AG04450 (cell line): ENCODE measurements around the gene CHD9. TPM values are rescaled to one million over a fixed set of nuclear protein-coding genes. Genes with fewer than 3 reads are reported as not detected.

Experiments
- CTCF ChIA-PET: fragments of 300-600, 350-600 bp; formaldehyde crosslinking; extraction: SDS; loops from one replicate; lab custom pipeline; 2022; ENCODE audit warnings: antibody characterized with exemption, inconsistent platforms; lab: Charles Lee
- POLR2A ChIA-PET: fragments of 350-600 bp; formaldehyde crosslinking; extraction: SDS; loops from one replicate; lab custom pipeline; 2021; ENCODE audit warnings: antibody characterized with exemption, inconsistent platforms; lab: Yijun Ruan, JAX
- DNase-seq: peaks from one replicate; pipeline ENCODE4 v3.0.0-alpha.2; 2011; ENCODE audit warnings: low read depth, low spot score
- H3K27ac ChIP-seq: one replicate; pipeline ENCODE4 v1.5.1; 2012; ENCODE audit warnings: low read depth, low read length, control low read depth
- H3K27me3 ChIP-seq: one replicate; pipeline ENCODE4 v1.6.0; 2012; ENCODE audit warnings: low read length; ENCODE audit not compliant: control insufficient read depth, insufficient read depth
- H3K4me3 ChIP-seq: 2 replicates; pipeline ENCODE4 v1.5.1; 2011; ENCODE audit warnings: mild to moderate bottlenecking, low read depth, low read length, control low read depth
- H3K9me3 ChIP-seq: 2 replicates; pipeline ENCODE4 v1.5.1; 2012; ENCODE audit warnings: low read length; ENCODE audit not compliant: control insufficient read depth, insufficient read depth
- polyA plus RNA-seq: library from polyadenylated mRNA; depleted of rRNA; stranded (reverse); fragments of >200 nt; gene quantifications from 2 replicates; pipeline ENCODE4 v1.2.3, GENCODE V29; 2011
- TF ChIP-seq, protein P1 (sequence below): IDR thresholded peaks from 2 replicates; pipeline ENCODE4 v1.5.1; 2011; ENCODE audit warnings: low read depth, low read length, control low read depth, inconsistent platforms

Gene CHD9
- polyA plus RNA-seq, 1 experiment = 42.6 TPM

DNA sequence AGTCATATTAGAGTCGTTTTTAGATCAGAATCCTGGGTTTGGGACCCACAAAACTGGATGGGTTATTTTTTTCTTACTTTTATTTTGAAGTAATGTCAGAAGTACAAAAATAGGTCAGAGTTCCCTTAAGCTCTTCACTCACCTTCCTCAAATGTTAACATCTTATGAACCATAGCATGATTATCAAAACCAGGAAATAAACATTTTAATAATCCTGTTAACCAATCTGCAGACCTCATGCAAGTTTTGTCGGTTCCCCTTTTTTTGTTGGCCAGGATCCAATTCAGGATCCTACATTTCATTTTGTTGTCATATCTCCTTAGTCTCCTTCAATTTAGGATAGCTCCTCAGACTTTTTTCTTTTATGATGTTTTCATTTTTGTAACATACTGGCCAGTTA lies 162.0 kb downstream of the CHD9 start:
- no peak overlapping the region for H3K27ac ChIP-seq
- POLR2A ChIA-PET = no interaction called here
- CTCF ChIA-PET = interaction anchor here (0.8 to 1.1 kb wide), 2 partner anchors 8 to 57 kb away, joined by 3 to 7 read pairs; no protein-coding TSS in a partner anchor
- no peaks in the 10 kb centered on the region for H3K27me3 ChIP-seq
- no peak for DNase-seq
- no peak overlapping the region for H3K4me3 ChIP-seq
- H3K9me3 ChIP-seq = no peaks in the 10 kb centered on the region
- TF ChIP-seq, protein P1, sequence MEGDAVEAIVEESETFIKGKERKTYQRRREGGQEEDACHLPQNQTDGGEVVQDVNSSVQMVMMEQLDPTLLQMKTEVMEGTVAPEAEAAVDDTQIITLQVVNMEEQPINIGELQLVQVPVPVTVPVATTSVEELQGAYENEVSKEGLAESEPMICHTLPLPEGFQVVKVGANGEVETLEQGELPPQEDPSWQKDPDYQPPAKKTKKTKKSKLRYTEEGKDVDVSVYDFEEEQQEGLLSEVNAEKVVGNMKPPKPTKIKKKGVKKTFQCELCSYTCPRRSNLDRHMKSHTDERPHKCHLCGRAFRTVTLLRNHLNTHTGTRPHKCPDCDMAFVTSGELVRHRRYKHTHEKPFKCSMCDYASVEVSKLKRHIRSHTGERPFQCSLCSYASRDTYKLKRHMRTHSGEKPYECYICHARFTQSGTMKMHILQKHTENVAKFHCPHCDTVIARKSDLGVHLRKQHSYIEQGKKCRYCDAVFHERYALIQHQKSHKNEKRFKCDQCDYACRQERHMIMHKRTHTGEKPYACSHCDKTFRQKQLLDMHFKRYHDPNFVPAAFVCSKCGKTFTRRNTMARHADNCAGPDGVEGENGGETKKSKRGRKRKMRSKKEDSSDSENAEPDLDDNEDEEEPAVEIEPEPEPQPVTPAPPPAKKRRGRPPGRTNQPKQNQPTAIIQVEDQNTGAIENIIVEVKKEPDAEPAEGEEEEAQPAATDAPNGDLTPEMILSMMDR = no peak

DNA sequence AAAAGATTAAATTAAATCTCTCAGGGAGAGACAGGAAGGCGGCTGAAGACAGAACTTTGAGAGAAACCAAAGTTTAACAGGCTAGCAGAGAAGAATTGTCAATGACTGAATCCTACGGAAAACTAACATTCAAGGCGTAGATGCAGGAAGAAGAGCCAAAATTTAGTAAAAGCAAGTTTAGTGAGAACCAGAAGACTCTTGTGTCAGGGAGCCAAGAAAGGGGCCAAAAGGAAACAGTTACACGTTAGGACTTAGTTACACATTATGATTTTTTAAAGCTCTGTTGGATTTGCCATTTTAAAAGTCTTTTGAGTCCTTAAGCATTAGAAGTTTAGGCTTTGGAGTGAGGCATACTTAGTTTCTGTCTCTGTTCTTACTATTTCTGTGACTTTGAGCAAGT lies 164.6 kb downstream of the CHD9 start:
- Histone ChIP-seq H3K9me3 (no peaks in the 10 kb centered on the region), H3K27me3 (no peaks in the 10 kb centered on the region), H3K27ac (peak overlapping the region; percentile 22), H3K4me3 (no peak overlapping the region)
- no peak for DNase-seq
- TF ChIP-seq, protein P1 = no peak
- POLR2A ChIA-PET = no interaction called here
- CTCF ChIA-PET = interaction anchor here (1.0 to 3.5 kb wide), 4 partner anchors 12 to 164 kb away, joined by 3 to 23 read pairs (median 4); partner anchors contain the start of gene CHD9

DNA sequence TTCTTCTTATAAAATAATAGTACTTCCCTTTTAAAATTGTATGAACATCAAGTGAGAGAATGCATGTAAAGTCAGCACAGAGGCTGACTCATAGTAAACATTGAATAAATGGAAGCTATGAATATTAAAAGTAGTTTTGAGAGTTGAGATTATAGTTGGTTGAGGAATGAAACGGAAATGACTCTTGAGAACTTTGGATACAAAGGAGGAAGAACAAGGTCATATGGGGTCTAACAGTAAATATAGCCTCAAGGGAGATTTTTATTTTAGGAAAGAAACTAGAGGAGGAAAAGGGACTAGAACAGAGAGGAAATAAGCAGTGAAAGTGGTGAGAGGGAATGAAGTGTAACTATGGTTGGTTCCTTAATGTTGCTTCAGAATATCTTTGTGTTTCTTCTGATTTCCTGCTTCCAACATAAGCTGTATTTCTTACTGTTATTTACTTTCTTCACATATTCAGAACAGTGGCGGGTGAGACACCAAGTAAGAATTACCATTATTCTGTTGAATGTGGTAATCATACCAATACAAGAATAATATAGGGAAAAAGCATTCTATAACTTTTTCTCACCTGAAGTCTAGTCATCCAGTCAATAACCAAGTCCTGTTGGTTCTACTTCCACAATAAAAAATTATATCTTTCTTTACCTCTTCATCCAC lies 165.1 kb downstream of the CHD9 start:
- Histone ChIP-seq H3K9me3 (no peaks in the 10 kb centered on the region), H3K27ac (no peak overlapping the region), H3K27me3 (no peaks in the 10 kb centered on the region), H3K4me3 (no peak overlapping the region)
- DNase-seq = no peak
- ChIA-PET POLR2A (interaction anchor here (0.5 kb wide), 1 partner anchor 128 kb away, joined by 3 read pairs; no protein-coding TSS in a partner anchor), CTCF (interaction anchor here (0.5 to 3.5 kb wide), 8 partner anchors 8 to 236 kb away, joined by 3 to 23 read pairs (median 4); partner anchors contain the start of gene CHD9)
- TF ChIP-seq, protein P1 = no peak

DNA sequence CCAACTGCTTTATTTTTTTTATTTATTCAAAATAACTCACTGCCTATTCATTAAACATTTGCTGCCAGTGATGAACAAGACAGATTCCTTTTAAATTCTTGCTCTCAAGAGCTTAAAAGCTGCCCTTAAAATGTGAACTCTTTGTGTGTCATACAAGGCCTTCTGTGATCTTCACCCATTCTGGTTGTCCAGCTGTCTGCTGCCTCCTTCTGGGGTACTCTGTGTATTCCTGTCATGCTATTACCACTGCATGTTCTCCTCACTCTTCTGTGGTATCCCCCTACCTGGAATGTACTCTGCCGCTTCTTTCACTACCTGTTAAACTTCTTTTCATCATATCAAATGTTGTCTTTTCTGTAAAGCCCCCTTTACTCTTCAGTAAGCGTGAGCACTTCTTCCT lies 165.8 kb downstream of the CHD9 start:
- H3K27ac ChIP-seq = no peak overlapping the region
- H3K9me3 ChIP-seq = no peaks in the 10 kb centered on the region
- POLR2A ChIA-PET = no interaction called here
- TF ChIP-seq, protein P1 = peak; percentile 41; the same call in 1 of the 2 replicates
- no peak overlapping the region for H3K4me3 ChIP-seq
- CTCF ChIA-PET = interaction anchor here (0.5 to 3.5 kb wide), 8 partner anchors 9 to 236 kb away, joined by 3 to 23 read pairs (median 4); partner anchors contain the start of gene CHD9
- no peaks in the 10 kb centered on the region for H3K27me3 ChIP-seq
- no peak for DNase-seq

DNA sequence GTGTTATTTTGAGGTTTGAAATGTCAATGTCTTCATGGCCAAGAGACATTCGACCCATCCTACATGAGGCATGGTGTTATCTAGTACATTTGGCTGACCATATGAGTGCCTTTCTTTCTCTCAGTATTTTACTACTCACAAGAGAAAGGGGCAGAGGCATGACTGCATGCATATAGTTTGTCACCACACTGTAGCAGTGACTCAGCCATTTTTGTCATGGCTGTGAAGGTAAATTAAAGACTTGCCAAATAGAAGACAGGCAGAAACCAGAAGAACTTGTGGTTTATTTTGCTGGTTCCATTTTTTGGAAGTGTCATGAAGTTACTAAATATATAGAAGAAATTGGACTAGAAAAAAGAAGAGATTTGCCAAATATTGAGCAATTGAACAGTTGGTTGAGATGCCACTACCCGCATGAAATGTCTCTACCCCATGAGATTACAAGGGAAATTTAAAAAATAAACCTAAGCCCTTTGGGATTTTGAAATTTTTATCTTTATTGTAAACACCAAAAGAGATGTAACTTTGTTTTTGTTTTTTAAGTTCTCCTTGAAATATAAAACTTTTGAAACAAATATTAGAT lies 170.3 kb downstream of the CHD9 start:
- H3K9me3 ChIP-seq = no peaks in the 10 kb centered on the region
- ChIA-PET POLR2A (no interaction called here), CTCF (interaction anchor here (1.6 kb wide), 1 partner anchor 17 kb away, joined by 10 read pairs; no protein-coding TSS in a partner anchor)
- H3K27ac ChIP-seq = no peak overlapping the region
- no peaks in the 10 kb centered on the region for H3K27me3 ChIP-seq
- TF ChIP-seq, protein P1 = no peak
- H3K4me3 ChIP-seq = no peak overlapping the region
- no peak for DNase-seq
